Measurements from ENCODE around the gene PRRG3. TPM values are rescaled to one million over a fixed set of nuclear protein-coding genes. Genes with fewer than 3 reads are reported as not detected.

Gene PRRG3
- total and polyA plus RNA-seq, 2 of the 4 experiments (the other 2 are of a cell fraction): not detected

DNA sequence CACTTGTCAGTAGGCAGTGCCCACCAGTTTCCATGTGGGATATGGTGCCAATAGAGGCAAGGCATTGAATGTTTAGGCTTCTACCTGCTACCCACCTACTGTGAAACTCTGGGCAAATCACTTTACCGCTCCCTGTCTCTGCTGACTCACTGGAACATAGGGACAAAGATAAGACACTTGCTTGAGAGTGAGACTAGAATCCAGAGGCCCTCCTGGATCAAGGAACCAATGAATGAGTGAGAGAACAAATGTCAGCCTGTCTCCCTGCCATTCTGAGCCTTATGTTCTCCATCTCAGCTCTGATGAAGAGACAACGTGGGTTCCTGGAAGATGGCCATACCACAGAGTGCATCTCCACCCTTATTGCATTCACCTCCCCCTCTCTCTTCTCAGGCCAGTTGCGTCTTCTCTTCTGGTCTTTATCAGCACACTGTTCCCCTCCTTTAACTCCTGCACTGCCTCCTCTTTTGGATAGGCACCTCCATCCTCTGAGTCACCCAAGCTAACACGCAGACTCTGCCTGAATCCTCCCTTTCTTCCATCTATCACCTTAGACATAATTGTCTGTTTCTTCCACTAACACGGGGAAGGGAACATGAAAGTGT is 15.4 kb upstream of the PRRG3 start:
- dilution Hi-C loops (cut with HindIII; ENCODE audit: low sequenced_read_pairs, unreplicated experiment): no loop called here
- ChIA-PET CTCF (no interaction called here), POLR2A (ENCODE audit: unreplicated experiment) (no interaction called here)
- Histone ChIP-seq H4K5ac (ENCODE audit: low read depth, low read length) (no peak overlapping the region), H2BK5ac (ENCODE audit: low read depth, low read length, poor library complexity, severe bottlenecking) (no peak overlapping the region), H2BK120ac (ENCODE audit: low read depth, low read length) (no peak overlapping the region), H3K9me3 (ENCODE audit: control insufficient read depth, insufficient read depth, low read length) (peaks cover 3% of the 10 kb centered on the region; the same call in 1 of the 2 replicates), H3K14ac (replicated peaks; ENCODE audit: low read depth, low read length) (no peak overlapping the region), H3K23ac (ENCODE audit: low read depth, low read length) (no peak overlapping the region), H3K56ac (ENCODE audit: extremely low read depth, insufficient read depth, low read length) (no peak overlapping the region), H3K4me3 (ENCODE audit: insufficient read depth, low read depth, low read length) (no peak overlapping the region), H4K91ac (ENCODE audit: insufficient read depth, low read depth, low read length) (no peak overlapping the region), H3K9ac (ENCODE audit: low read depth, low read length) (no peak overlapping the region), H4K8ac (ENCODE audit: low read depth in 2 of 2, low read length in 2 of 2) (no peak overlapping the region), H2AFZ (replicated peaks; ENCODE audit: low read length, poor library complexity) (no peak overlapping the region), H3K9me1 (ENCODE audit: insufficient read depth, low read length) (no peaks in the 10 kb centered on the region), H3K4me2 (ENCODE audit: low read depth, low read length) (no peak overlapping the region), H3K18ac (ENCODE audit: low read depth, low read length) (no peak overlapping the region), H2BK15ac (ENCODE audit: low read depth, low read length) (no peak overlapping the region), H4K20me1 (ENCODE audit: insufficient read depth, low read length) (no peaks in the 10 kb centered on the region), H3K4ac (ENCODE audit: low read depth, low read length) (no peak overlapping the region), H2AK5ac (ENCODE audit: low read depth, low read length) (no peak overlapping the region), H3K27me3 (ENCODE audit: control insufficient read depth, insufficient read depth, low read length) (no peaks in the 10 kb centered on the region), H3K36me3 (ENCODE audit: control insufficient read depth, insufficient read depth, low read length) (no peaks in the 10 kb centered on the region), H3K4me1 (ENCODE audit: control insufficient read depth, insufficient read depth, low read length) (no peaks in the 10 kb centered on the region), H3K27ac (ENCODE audit: insufficient read depth, low read length) (no peak overlapping the region), H2AK9ac (replicated peaks; ENCODE audit: low read depth, low read length, poor library complexity) (no peak overlapping the region), H2BK20ac (ENCODE audit: low read depth, low read length) (no peak overlapping the region), H3K79me1 (ENCODE audit: low read depth in 1 of 2, low read length in 2 of 2) (no peaks in the 10 kb centered on the region)
- ATAC-seq (ENCODE audit: low read depth) (no peak), DNase-seq (no peak)
- in situ Hi-C loops (cut with MboI; ENCODE audit: low sequenced_read_pairs): loop anchor here (25.0 kb wide), 1 partner anchor 518 kb away; no protein-coding TSS in a partner anchor
- intact Hi-C loops (cut with micrococcal nuclease): no loop called here
- no TSS peak for BruUV-seq (replicated peaks)
- whole genome bisulfite sequencing, 2 experiments (ENCODE audit: extremely low coverage in 2 of 2, insufficient read length in 1 of 2): 29% methylated on average over 1 of the region's 5 CpGs; no CpG with 5 or more reads in 1 of the 2 experiments
- TF ChIP-seq RFX5 (IDR thresholded peaks at IDR 0.05; ENCODE audit: low read depth, low read length): no peak
- no peak for TF ChIP-seq RCOR1 (IDR thresholded peaks at IDR 0.05; ENCODE audit: insufficient replicate concordance, low read length)
- TF ChIP-seq, protein P1, sequence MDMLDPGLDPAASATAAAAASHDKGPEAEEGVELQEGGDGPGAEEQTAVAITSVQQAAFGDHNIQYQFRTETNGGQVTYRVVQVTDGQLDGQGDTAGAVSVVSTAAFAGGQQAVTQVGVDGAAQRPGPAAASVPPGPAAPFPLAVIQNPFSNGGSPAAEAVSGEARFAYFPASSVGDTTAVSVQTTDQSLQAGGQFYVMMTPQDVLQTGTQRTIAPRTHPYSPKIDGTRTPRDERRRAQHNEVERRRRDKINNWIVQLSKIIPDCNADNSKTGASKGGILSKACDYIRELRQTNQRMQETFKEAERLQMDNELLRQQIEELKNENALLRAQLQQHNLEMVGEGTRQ (IDR thresholded peaks at IDR 0.05; ENCODE audit: low read depth, low read length): no peak
- no peak for TF ChIP-seq NFE2L2 (IDR thresholded peaks at IDR 0.05; ENCODE audit: low read depth, low read length)
